Epithelial cell of proximal tubule (primary cell): Measurements from ENCODE around the gene VN1R5. TPM values are rescaled to one million over a fixed set of nuclear protein-coding genes. Genes with fewer than 3 reads are reported as not detected.
"Not testable (repeated sequence)": the region's sequence is repeated elsewhere in the genome, so short reads cannot be mapped to it uniquely, and the experiment has no call there.

Source experiments
- DNase-seq: peaks from one replicate; pipeline ENCODE4 v3.0.0-alpha.2; 2011; ENCODE audit warnings: low read depth
- H3K4me3 ChIP-seq: 2 replicates; pipeline ENCODE4 v1.5.1; 2011; ENCODE audit warnings: low read depth, mild to moderate bottlenecking, low read length
- total RNA-seq: library from RNA; depleted of rRNA; stranded (reverse); fragments of >200 nt; gene quantifications from 2 replicates; pipeline ENCODE4 v1.2.3, GENCODE V29; 2015
- TF ChIP-seq, protein P1 (sequence below): conservative IDR thresholded peaks from 2 replicates; pipeline ENCODE4 v1.5.1; 2012; ENCODE audit warnings: low read depth, mild to moderate bottlenecking, low read length

The VN1R5 gene
- total RNA-seq, 1 donor from 2014 or later, result not detected

DNA sequence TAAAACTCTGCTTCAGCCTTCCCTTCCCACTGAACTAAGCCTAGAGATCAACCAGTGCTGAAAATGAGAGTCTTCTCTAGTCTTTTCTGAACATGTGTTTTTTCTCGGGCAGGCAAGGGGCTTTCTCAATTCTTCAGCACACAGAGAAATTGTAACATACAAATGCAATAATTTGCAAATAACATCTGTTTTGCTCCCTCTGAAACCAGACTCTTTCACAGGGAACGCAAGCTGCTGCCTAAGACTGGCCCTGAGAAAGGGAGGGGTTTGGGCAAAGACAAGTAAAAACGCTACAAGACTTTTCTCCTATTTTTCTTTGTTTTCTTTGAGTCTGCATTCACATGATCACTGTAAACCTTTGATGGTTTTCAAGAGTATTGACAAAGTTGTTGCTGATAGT is 39.6 kb upstream of the VN1R5 start:
- TF ChIP-seq, protein P1, sequence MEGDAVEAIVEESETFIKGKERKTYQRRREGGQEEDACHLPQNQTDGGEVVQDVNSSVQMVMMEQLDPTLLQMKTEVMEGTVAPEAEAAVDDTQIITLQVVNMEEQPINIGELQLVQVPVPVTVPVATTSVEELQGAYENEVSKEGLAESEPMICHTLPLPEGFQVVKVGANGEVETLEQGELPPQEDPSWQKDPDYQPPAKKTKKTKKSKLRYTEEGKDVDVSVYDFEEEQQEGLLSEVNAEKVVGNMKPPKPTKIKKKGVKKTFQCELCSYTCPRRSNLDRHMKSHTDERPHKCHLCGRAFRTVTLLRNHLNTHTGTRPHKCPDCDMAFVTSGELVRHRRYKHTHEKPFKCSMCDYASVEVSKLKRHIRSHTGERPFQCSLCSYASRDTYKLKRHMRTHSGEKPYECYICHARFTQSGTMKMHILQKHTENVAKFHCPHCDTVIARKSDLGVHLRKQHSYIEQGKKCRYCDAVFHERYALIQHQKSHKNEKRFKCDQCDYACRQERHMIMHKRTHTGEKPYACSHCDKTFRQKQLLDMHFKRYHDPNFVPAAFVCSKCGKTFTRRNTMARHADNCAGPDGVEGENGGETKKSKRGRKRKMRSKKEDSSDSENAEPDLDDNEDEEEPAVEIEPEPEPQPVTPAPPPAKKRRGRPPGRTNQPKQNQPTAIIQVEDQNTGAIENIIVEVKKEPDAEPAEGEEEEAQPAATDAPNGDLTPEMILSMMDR, result no peak
- H3K4me3 ChIP-seq, result no peak overlapping the region
- DNase-seq, result no peak

DNA sequence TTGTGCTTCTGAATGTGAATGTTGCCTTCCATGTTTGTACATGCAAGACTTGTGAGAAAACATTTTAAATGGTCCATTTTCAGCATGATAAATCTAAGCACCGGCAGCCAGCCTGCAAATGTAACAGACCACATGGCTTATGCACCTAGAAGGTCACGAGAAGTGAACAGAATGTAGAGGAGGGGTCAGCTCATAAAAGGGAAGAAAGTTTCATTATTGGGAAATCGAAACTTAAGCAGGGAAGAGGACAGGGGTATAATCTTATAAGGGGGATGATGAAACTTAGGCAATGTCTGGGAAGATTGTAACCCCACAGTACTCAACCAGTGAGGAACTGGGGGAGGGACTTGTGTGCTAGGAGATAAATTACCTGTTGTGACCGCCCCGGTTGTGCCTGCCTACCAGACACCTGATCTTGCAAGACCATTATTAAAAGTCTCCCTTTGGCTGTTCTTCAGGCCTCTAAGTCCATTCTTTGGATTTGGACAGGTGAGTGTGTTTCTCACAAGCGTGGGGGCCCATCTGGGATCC is 37.7 kb upstream of the VN1R5 start:
- TF ChIP-seq, protein P1, result no peak
- no peak overlapping the region for H3K4me3 ChIP-seq
- no peak for DNase-seq

DNA sequence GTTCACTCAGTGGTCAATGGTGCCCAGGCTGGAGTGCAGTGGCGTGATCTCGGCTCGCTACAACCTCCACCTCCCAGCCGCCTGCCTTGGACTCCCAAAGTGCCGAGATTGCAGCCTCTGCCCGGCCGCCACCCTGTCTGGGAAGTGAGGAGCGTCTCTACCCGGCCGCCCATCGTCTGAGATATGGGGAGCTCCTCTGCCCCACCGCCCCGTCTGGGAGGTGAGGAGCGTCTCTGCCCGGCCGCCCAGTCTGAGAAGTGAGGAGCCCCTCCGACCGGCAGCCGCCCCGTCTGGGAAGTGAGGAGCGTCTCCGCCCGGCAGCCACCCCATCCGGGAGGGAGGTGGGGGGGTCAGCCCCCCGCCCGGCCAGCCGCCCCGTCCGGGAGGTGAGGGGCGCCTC is 35.6 kb upstream of the VN1R5 start:
- not testable (repeated sequence) for H3K4me3 ChIP-seq, DNase-seq

DNA sequence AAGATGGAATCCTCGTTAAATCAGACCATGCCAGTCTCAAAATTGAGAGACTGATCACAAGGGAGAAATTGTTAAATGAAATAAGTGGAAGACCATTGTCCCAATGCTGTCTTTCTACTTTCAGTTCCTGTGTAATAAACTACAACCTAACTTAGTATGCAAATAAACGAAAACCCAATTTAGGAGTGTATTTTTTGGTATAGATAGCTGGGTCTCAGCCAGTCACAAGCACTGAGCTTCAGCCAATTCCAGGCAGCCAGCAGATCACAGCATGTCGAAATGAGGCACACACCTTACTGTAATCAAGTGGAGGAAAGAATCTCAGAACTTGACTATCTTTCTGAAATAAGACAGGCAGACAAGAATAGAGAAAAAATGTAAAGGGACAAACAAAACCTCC is 33.0 kb upstream of the VN1R5 start:
- no peak overlapping the region for H3K4me3 ChIP-seq
- TF ChIP-seq, protein P1, result no peak
- no peak for DNase-seq

DNA sequence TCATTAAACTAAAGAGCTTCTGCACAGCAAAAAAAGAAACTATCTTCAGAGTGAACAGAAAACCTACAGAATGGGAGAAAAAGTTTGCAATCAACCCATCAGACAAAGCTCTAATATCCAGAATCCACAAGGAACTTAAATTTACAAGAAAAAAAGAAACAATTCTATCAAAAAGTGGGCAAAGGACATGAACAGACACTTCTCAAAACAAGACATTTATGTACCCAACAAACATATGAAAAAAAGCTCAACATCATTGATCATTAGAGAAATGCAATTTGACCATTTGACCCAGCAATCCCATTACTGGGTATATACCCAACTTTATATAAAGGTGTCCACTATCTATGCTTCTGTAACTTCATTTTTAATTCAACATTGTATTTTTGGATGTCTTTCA is 31.1 kb upstream of the VN1R5 start:
- TF ChIP-seq, protein P1, result no peak
- no peak for DNase-seq
- no peak overlapping the region for H3K4me3 ChIP-seq

DNA sequence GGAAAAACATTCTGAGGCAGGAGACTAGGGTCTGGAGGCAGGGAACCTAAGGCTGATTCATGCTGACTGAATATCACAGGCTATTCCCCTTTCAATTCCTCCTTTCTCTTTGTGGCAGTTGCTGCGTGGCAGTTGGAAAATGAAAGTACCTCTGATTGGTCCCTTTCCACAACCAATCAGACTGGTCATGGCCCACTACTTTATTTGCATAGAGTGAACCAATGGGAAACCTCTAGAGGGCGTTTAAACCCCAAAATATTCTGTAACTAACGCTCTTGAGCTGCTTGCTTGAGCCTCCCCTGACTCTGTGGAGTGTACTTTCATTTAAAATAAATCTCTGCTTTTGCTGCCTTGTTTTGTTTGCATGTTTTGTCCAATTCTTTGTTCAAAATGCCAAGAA is 27.7 kb upstream of the VN1R5 start:
- TF ChIP-seq, protein P1, result no peak
- no peak overlapping the region for H3K4me3 ChIP-seq
- no peak for DNase-seq

DNA sequence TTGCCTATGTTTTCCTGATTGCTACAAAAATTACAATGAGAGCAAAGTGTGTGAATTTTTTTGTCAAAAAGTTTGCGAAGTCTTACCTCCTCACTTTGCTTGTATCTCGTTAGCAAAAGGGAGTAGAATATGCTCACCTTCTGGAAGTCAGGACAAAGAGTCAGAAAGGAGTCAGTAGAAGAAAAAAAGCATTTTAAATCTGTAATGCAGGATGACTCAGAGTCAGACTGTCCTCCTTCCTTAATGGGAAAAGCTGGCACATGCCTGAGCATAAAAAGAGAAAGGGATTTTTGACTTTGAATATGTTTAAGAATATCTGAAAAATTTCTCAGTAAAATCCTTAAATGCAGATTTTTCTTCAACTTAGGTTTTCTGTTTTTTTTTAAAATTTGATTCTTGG is 14.2 kb upstream of the VN1R5 start:
- no peak for DNase-seq
- TF ChIP-seq, protein P1, result no peak
- H3K4me3 ChIP-seq, result no peak overlapping the region
